K562 (cell line): ENCODE measurements around the gene KNOP1. TPM values are rescaled to one million over a fixed set of nuclear protein-coding genes. Genes with fewer than 3 reads are reported as not detected.

ENCODE experiments used
- ATAC-seq: fragments of 200-7000 bp; cut with Tn5 transposase; 3 replicates; pipeline ENCODE4 v1.9.1; 2020; ENCODE audit warnings: moderate library complexity
- BruUV-seq: library from RNA; stranded (reverse); fragments of 400-500 nt; replicated peaks from 2 replicates; lab custom pipeline; 2021; lab: Mats Ljungman, UMichigan
- CTCF ChIA-PET: fragments of 300-600 bp; formaldehyde crosslinking; extraction: SDS; loops from one replicate; lab custom pipeline; 2021; ENCODE audit warnings: low intra/inter-chr PET ratio; lab: Yijun Ruan, JAX
- POLR2A ChIA-PET: fragments of 300-600, 350-650 bp; sonication (Branson Sonifier 250); formaldehyde crosslinking; extraction: SDS; loops from one replicate; lab custom pipeline; 2021; ENCODE audit warnings: antibody characterized with exemption, inconsistent platforms; lab: Yijun Ruan, JAX
- DNase-seq, 4 experiments: peaks; one replicate each; pipeline versions ENCODE4 v3.0.0 to v3.0.0-alpha.2; 2011 to 2018; ENCODE audit warnings: low spot score in 3 of 4, mixed read lengths in 3 of 4; ENCODE audit errors: extremely low read depth in 1 of 4
- FAIRE-seq: peaks from 2 replicates; lab custom pipeline; 2011; peaks lifted over from hg19 to GRCh38; lab: Jason Lieb, UNC
- H2AFZ ChIP-seq: 2 replicates; pipeline ENCODE4 v1.6.0; 2011; ENCODE audit warnings: low read depth, low read length, control low read depth, inconsistent platforms
- H3K27ac ChIP-seq: fragments of 200-600 bp; 3 replicates; pipeline ENCODE4 v1.8.0; 2011; ENCODE audit warnings: low read depth, mild to moderate bottlenecking, control low read depth, inconsistent platforms, low read length, moderate library complexity, mixed read lengths; ENCODE audit errors: extremely low read depth
- H3K27me3 ChIP-seq, 2 experiments: fragments of 300-600 bp in 1 of 2; 2 replicates in 1 of 2; 3 replicates in 1 of 2; pipeline versions ENCODE4 v1.6.0 to v1.8.0; 2011; ENCODE audit warnings: inconsistent platforms in 2 of 2, low read length in 2 of 2, mild to moderate bottlenecking in 1 of 2, mixed read lengths in 1 of 2, moderate library complexity in 1 of 2; ENCODE audit not compliant: control insufficient read depth in 2 of 2, insufficient read depth in 2 of 2
- H3K36me3 ChIP-seq: fragments of 300-600 bp; 3 replicates; pipeline ENCODE4 v1.8.0; 2011; ENCODE audit warnings: mild to moderate bottlenecking, low read length, inconsistent platforms; ENCODE audit not compliant: control insufficient read depth, insufficient read depth
- H3K4me1 ChIP-seq, 2 experiments: fragments of 200-600 bp in 1 of 2; replicated peaks in 1 of 2; 2 replicates in 1 of 2; 3 replicates in 1 of 2; pipeline versions ENCODE4 v1.5.1 to v1.8.0; 2011; ENCODE audit warnings: inconsistent platforms in 2 of 2, low read length in 2 of 2, mild to moderate bottlenecking in 1 of 2, mixed read lengths in 1 of 2, moderate library complexity in 1 of 2; ENCODE audit not compliant: control insufficient read depth in 2 of 2, insufficient read depth in 2 of 2
- H3K4me2 ChIP-seq: 2 replicates; pipeline ENCODE4 v1.6.1; 2011; ENCODE audit warnings: low read length, control low read depth, inconsistent platforms, mixed read lengths; ENCODE audit not compliant: insufficient read depth
- H3K4me3 ChIP-seq: fragments of 200-600 bp; sonication (generic), shearing (Covaris generic); 2 replicates; pipeline ENCODE4 v1.5.1; 2016; ENCODE audit warnings: control low read depth, inconsistent platforms
- H3K79me2 ChIP-seq: fragments of 200-600 bp; 3 replicates; pipeline ENCODE4 v1.8.0; 2011; ENCODE audit warnings: low read length, inconsistent platforms; ENCODE audit not compliant: control insufficient read depth, insufficient read depth
- H3K9ac ChIP-seq, 2 experiments: 2 replicates each; pipeline versions ENCODE4 v1.6.0 to v1.6.1; 2011; ENCODE audit warnings: low read depth in 2 of 2, low read length in 2 of 2, control low read depth in 1 of 2, inconsistent platforms in 1 of 2, mild to moderate bottlenecking in 1 of 2, mixed read lengths in 1 of 2; ENCODE audit not compliant: insufficient read depth in 1 of 2
- H3K9me1 ChIP-seq: one replicate; pipeline ENCODE4 v1.6.0; 2011; ENCODE audit warnings: inconsistent platforms, mild to moderate bottlenecking, low read length, moderate library complexity; ENCODE audit not compliant: control insufficient read depth, insufficient read depth
- H3K9me3 ChIP-seq: replicated peaks from 2 replicates; pipeline ENCODE4 v1.5.1; 2011; ENCODE audit warnings: low read depth, low read length, inconsistent platforms; ENCODE audit not compliant: control insufficient read depth, insufficient read depth
- H4K20me1 ChIP-seq: replicated peaks from 2 replicates; pipeline ENCODE4 v1.6.1; 2011; ENCODE audit warnings: low read length, inconsistent platforms, mixed read lengths; ENCODE audit not compliant: control insufficient read depth, insufficient read depth
- GTF2E2 ChIP-seq: fragments of 200-800 bp; sonication (Bioruptor generic); IDR thresholded peaks from 2 replicates; pipeline ENCODE4 v1.6.1; 2016; ENCODE audit warnings: missing genetic modification characterization, missing compliant biosample characterization
- KDM5B ChIP-seq: fragments of 200-600 bp; sonication (generic); IDR thresholded peaks from 2 replicates; pipeline ENCODE4 v1.6.1; 2012; ENCODE audit warnings: low read depth, mild to moderate bottlenecking, moderate library complexity, low read length, control low read depth, inconsistent platforms; ENCODE audit not compliant: insufficient replicate concordance
- MCM3 ChIP-seq: fragments of 450-650 bp; IDR thresholded peaks from 2 replicates; pipeline ENCODE4 v1.6.1; 2016
- NR2C2 ChIP-seq, 2 experiments: fragments of 200-800 bp in 1 of 2; sonication (Bioruptor generic) in 1 of 2; sonication (generic) in 1 of 2; formaldehyde crosslinking in 1 of 2; IDR thresholded peaks; 2 replicates each; pipeline versions ENCODE4 v1.6.1 to v1.8.0; 2016 to 2022; ENCODE audit warnings: mild to moderate bottlenecking in 1 of 2, missing compliant biosample characterization in 1 of 2, missing genetic modification characterization in 1 of 2, missing genetic modification reagents in 1 of 2
- PCBP2 ChIP-seq: fragments of 200-400 bp; formaldehyde crosslinking; IDR thresholded peaks from 2 replicates; pipeline ENCODE4 v1.6.1; 2018; ENCODE audit warnings: low read length, low read depth, mild to moderate bottlenecking, moderate library complexity; ENCODE audit not compliant: poor library complexity, severe bottlenecking
- SP1 ChIP-seq: sonication (generic); formaldehyde crosslinking; IDR thresholded peaks from 2 replicates; pipeline ENCODE4 v1.8.1; 2022; ENCODE audit warnings: mild to moderate bottlenecking, missing genetic modification reagents
- ZNF174 ChIP-seq: fragments of 250-450 bp; sonication (Bioruptor Pico); IDR thresholded peaks from 2 replicates; pipeline ENCODE4 v1.4.0; 2020; ENCODE audit warnings: mild to moderate bottlenecking
- ZNF384 ChIP-seq: IDR thresholded peaks from 2 replicates; pipeline ENCODE4 v1.6.1; 2012; ENCODE audit warnings: low read depth, low read length, improper control_type of control experiment
- WGBS: fragments of 100-300 bp; shearing (Covaris generic); methylation state at CpG from one replicate; pipeline ENCODE4 v1.1.6; 2016; ENCODE audit warnings: low coverage, mixed read lengths; ENCODE audit not compliant: insufficient coverage; ENCODE audit errors: missing lambda C conversion rate; 5-methylcytosine and 5-hydroxymethylcytosine counted together
- in situ Hi-C: fragments of 300-500 bp; cut with MboI; formaldehyde crosslinking; loops from 4 replicates; pipeline ENCODE4 v1.15.0; 2018; ENCODE audit warnings: inconsistent platforms, mixed read lengths
- intact Hi-C: fragments of 100-400 bp; cut with micrococcal nuclease; formaldehyde crosslinking; loops from 2 replicates; pipeline ENCODE4 v1.14.2; 2022
- polyA plus RNA-seq, 8 experiments: library from polyadenylated mRNA; depleted of rRNA in 4 of 8; stranded (reverse) in 5 of 8; unstranded in 3 of 8; fragments of >200 nt; fragmentation: Nextera tagmentation in 2 of 8; fragmentation: Illumina TruSeq in 1 of 8; extraction: Ambion mirVana in 2 of 8; extraction: Trizol in 1 of 8; gene quantifications; 2 replicates each; pipeline versions ENCODE4 v1.2.1 to v1.2.3, GENCODE V29; 2011 to 2014; ENCODE audit warnings: inconsistent platforms in 1 of 8, missing spikeins in 1 of 8
- total RNA-seq, 7 experiments: library from RNA; depleted of rRNA in 6 of 7; stranded (reverse); fragments of >200 nt in 6 of 7; fragmentation: Illumina TruSeq in 2 of 7; extraction: Trizol in 2 of 7; gene quantifications; 2 replicates each; pipeline versions ENCODE4 v1.2.1 to v1.2.3, GENCODE V29; 2011 to 2021; ENCODE audit warnings: low replicate concordance in 1 of 7
- TF ChIP-seq, protein P1 (sequence below): sonication (generic); formaldehyde crosslinking; IDR thresholded peaks from 2 replicates; pipeline ENCODE4 v1.8.0; 2022; ENCODE audit warnings: missing genetic modification reagents, mild to moderate bottlenecking, borderline replicate concordance

KNOP1 gene
- total and polyA plus RNA-seq, 9 of the 15 experiments (the other 6 are each of a cell fraction or from before 2014, with no cell fraction given) = 22.4 to 57.6 (median 39.3) TPM

DNA sequence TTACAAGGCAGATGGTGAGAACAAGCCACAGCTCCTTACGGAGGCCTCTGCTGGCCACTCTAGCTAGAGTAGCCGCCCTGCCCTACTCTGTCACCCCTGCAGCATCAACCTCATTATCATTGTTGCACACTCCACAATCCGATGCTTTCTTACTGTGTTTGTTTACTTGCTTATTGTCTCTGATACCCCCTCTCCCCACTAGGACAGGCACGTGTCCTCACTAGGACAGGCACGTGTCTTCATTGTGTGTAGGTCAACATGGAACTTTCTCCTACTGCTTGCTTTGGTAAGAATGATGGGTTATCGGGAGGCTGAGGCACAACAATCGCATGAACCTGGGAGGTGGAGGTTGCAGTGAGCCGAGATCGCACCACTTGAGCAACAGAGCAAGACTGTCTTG, 63.9 kb downstream of the KNOP1 start:
- 45% methylated on average over 7 of the region's 9 CpGs for WGBS
- Histone ChIP-seq H3K27me3 (no peaks in the 10 kb centered on the region; a peak in 1 of 5 replicates), H3K27ac (no peak overlapping the region), H3K4me3 (no peak overlapping the region), H3K36me3 (peaks cover 8% of the 10 kb centered on the region; the same call in 1 of the 3 replicates), H3K9me3 (no peaks in the 10 kb centered on the region), H3K9me1 (no peaks in the 10 kb centered on the region), H3K4me2 (no peak overlapping the region), H4K20me1 (no peaks in the 10 kb centered on the region), H3K9ac (no peak overlapping the region), H2AFZ (no peak overlapping the region), H3K4me1 (no peaks in the 10 kb centered on the region), H3K79me2 (no peaks in the 10 kb centered on the region)
- TF ChIP-seq ZNF384 (no peak), GTF2E2 (no peak), MCM3 (no peak), KDM5B (no peak), NR2C2 (CRISPR knock-in tag; IDR thresholded peaks at IDR 0.05) (no peak), NR2C2 (tag; IDR thresholded peaks at IDR 0.05) (no peak), SP1 (CRISPR knock-in tag) (no peak), PCBP2 (no peak), ZNF174 (CRISPR knock-in tag) (no peak)
- TF ChIP-seq, protein P1, sequence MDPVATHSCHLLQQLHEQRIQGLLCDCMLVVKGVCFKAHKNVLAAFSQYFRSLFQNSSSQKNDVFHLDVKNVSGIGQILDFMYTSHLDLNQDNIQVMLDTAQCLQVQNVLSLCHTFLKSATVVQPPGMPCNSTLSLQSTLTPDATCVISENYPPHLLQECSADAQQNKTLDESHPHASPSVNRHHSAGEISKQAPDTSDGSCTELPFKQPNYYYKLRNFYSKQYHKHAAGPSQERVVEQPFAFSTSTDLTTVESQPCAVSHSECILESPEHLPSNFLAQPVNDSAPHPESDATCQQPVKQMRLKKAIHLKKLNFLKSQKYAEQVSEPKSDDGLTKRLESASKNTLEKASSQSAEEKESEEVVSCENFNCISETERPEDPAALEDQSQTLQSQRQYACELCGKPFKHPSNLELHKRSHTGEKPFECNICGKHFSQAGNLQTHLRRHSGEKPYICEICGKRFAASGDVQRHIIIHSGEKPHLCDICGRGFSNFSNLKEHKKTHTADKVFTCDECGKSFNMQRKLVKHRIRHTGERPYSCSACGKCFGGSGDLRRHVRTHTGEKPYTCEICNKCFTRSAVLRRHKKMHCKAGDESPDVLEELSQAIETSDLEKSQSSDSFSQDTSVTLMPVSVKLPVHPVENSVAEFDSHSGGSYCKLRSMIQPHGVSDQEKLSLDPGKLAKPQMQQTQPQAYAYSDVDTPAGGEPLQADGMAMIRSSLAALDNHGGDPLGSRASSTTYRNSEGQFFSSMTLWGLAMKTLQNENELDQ = no peak
- no peak for ATAC-seq
- no TSS peak for BruUV-seq
- in situ Hi-C loops = no loop called here
- DNase-seq = no peak
- FAIRE-seq = no peak
- CTCF ChIA-PET = no interaction called here
- POLR2A ChIA-PET = no interaction called here
- intact Hi-C loops = no loop called here

Other genes with a start within 250 kb of the KNOP1 start
- 22.3 and 25.5 TPM in 2 replicates for gene GDE1, start 196.1 kb downstream of the KNOP1 start, total RNA-seq (2014; rRNA removed)
- gene GDE1, start 196.1 kb downstream of the KNOP1 start, total RNA-seq (2014; rRNA removed; fragmentation: Illumina TruSeq; extraction: Trizol) = 36.5 and 40.5 TPM in 2 replicates
- gene GDE1, start 196.1 kb downstream of the KNOP1 start, total RNA-seq (2015; rRNA removed; fragmentation: Illumina TruSeq; extraction: Trizol) = 18.2 and 20.8 TPM in 2 replicates
- 34.0 and 36.6 TPM in 2 replicates for gene GDE1, start 196.1 kb downstream of the KNOP1 start, total RNA-seq (2021)
- gene GDE1, start 196.1 kb downstream of the KNOP1 start, polyA plus RNA-seq (2011; rRNA removed) = 27.6 and 33.5 TPM in 2 replicates
- 32.5 and 35.5 TPM in 2 replicates for gene GDE1, start 196.1 kb downstream of the KNOP1 start, polyA plus RNA-seq (2014; fragmentation: Illumina TruSeq; extraction: Trizol)
- gene GDE1, start 196.1 kb downstream of the KNOP1 start, polyA plus RNA-seq (2014; fragmentation: Nextera tagmentation; extraction: Ambion mirVana) = 10 to 100 TPM; 18.8 to 21.7 TPM
- gene GDE1, start 196.1 kb downstream of the KNOP1 start, polyA plus RNA-seq (2014; rRNA removed) = 21.7 and 26.4 TPM in 2 replicates
- 10.1 and 10.3 TPM in 2 replicates for gene CCP110, start 194.3 kb downstream of the KNOP1 start, total RNA-seq (2014; rRNA removed)
- gene CCP110, start 194.3 kb downstream of the KNOP1 start, total RNA-seq (2014; rRNA removed; fragmentation: Illumina TruSeq; extraction: Trizol) = 14.3 and 15.4 TPM in 2 replicates
- gene CCP110, start 194.3 kb downstream of the KNOP1 start, total RNA-seq (2015; rRNA removed; fragmentation: Illumina TruSeq; extraction: Trizol) = 11.9 and 14.1 TPM in 2 replicates
- 12.1 and 12.3 TPM in 2 replicates for gene CCP110, start 194.3 kb downstream of the KNOP1 start, total RNA-seq (2021)
- gene CCP110, start 194.3 kb downstream of the KNOP1 start, polyA plus RNA-seq (2011; rRNA removed) = 12.1 and 14.8 TPM in 2 replicates
- gene CCP110, start 194.3 kb downstream of the KNOP1 start, polyA plus RNA-seq (2014; fragmentation: Illumina TruSeq; extraction: Trizol) = 12.7 and 16.1 TPM in 2 replicates
- gene CCP110, start 194.3 kb downstream of the KNOP1 start, polyA plus RNA-seq (2014; fragmentation: Nextera tagmentation; extraction: Ambion mirVana) = 1 to 10 TPM; 3.5 to 4.4 TPM
- gene CCP110, start 194.3 kb downstream of the KNOP1 start, polyA plus RNA-seq (2014; rRNA removed) = 9.3 and 9.5 TPM in 2 replicates
- 9.0 and 10.2 TPM in 2 replicates for gene VPS35L, start 162.5 kb downstream of the KNOP1 start, total RNA-seq (2014; rRNA removed)
- 18.2 and 20.1 TPM in 2 replicates for gene VPS35L, start 162.5 kb downstream of the KNOP1 start, total RNA-seq (2014; rRNA removed; fragmentation: Illumina TruSeq; extraction: Trizol)
- 21.3 and 22.6 TPM in 2 replicates for gene VPS35L, start 162.5 kb downstream of the KNOP1 start, total RNA-seq (2015; rRNA removed; fragmentation: Illumina TruSeq; extraction: Trizol)
- 25.8 and 28.3 TPM in 2 replicates for gene VPS35L, start 162.5 kb downstream of the KNOP1 start, total RNA-seq (2021)
- 15.6 and 16.9 TPM in 2 replicates for gene VPS35L, start 162.5 kb downstream of the KNOP1 start, polyA plus RNA-seq (2011; rRNA removed)
- 26.7 and 30.4 TPM in 2 replicates for gene VPS35L, start 162.5 kb downstream of the KNOP1 start, polyA plus RNA-seq (2014; fragmentation: Illumina TruSeq; extraction: Trizol)
- gene VPS35L, start 162.5 kb downstream of the KNOP1 start, polyA plus RNA-seq (2014; fragmentation: Nextera tagmentation; extraction: Ambion mirVana) = 10 to 100 TPM; 18.3 to 27.1 TPM
- 14.1 and 16.2 TPM in 2 replicates for gene VPS35L, start 162.5 kb downstream of the KNOP1 start, polyA plus RNA-seq (2014; rRNA removed)
- 4.9 and 6.4 TPM in 2 replicates for gene IQCK, start within 50 bp of the KNOP1 start, total RNA-seq (2014; rRNA removed)
- 5.4 and 5.7 TPM in 2 replicates for gene IQCK, start within 50 bp of the KNOP1 start, total RNA-seq (2014; rRNA removed; fragmentation: Illumina TruSeq; extraction: Trizol)
- 5.3 and 5.6 TPM in 2 replicates for gene IQCK, start within 50 bp of the KNOP1 start, total RNA-seq (2015; rRNA removed; fragmentation: Illumina TruSeq; extraction: Trizol)
- gene IQCK, start within 50 bp of the KNOP1 start, total RNA-seq (2021) = 6.2 and 7.3 TPM in 2 replicates
- gene IQCK, start within 50 bp of the KNOP1 start, polyA plus RNA-seq (2011; rRNA removed) = 8.8 and 10.1 TPM in 2 replicates
- 7.8 and 9.2 TPM in 2 replicates for gene IQCK, start within 50 bp of the KNOP1 start, polyA plus RNA-seq (2014; fragmentation: Illumina TruSeq; extraction: Trizol)
- gene IQCK, start within 50 bp of the KNOP1 start, polyA plus RNA-seq (2014; fragmentation: Nextera tagmentation; extraction: Ambion mirVana) = 10 to 100 TPM in 1 of 2 experiments, 1 to 10 TPM in 1; 9.6 to 12.2 TPM
- gene IQCK, start within 50 bp of the KNOP1 start, polyA plus RNA-seq (2014; rRNA removed) = 4.7 and 5.2 TPM in 2 replicates
- gene GPRC5B, start 166.6 kb upstream of the KNOP1 start, total RNA-seq (2014; rRNA removed) = 0.68 and 0.94 TPM in 2 replicates
- 1.1 and 1.2 TPM in 2 replicates for gene GPRC5B, start 166.6 kb upstream of the KNOP1 start, total RNA-seq (2014; rRNA removed; fragmentation: Illumina TruSeq; extraction: Trizol)
- gene GPRC5B, start 166.6 kb upstream of the KNOP1 start, total RNA-seq (2015; rRNA removed; fragmentation: Illumina TruSeq; extraction: Trizol) = 0.57 and 0.65 TPM in 2 replicates
- gene GPRC5B, start 166.6 kb upstream of the KNOP1 start, total RNA-seq (2021) = 2.3 and 3.3 TPM in 2 replicates
- gene GPRC5B, start 166.6 kb upstream of the KNOP1 start, polyA plus RNA-seq (2011; rRNA removed) = 3.9 and 5.5 TPM in 2 replicates
- 2.6 and 3.3 TPM in 2 replicates for gene GPRC5B, start 166.6 kb upstream of the KNOP1 start, polyA plus RNA-seq (2014; fragmentation: Illumina TruSeq; extraction: Trizol)
- 1 to 10 TPM; 1.1 to 1.3 TPM for gene GPRC5B, start 166.6 kb upstream of the KNOP1 start, polyA plus RNA-seq (2014; fragmentation: Nextera tagmentation; extraction: Ambion mirVana)
- 2.1 and 3.3 TPM in 2 replicates for gene GPRC5B, start 166.6 kb upstream of the KNOP1 start, polyA plus RNA-seq (2014; rRNA removed)